GM19397 (cell line): ENCODE results near the gene PAX5.

Experiments
- ATAC-seq: cut with Tn5 transposase; IDR thresholded peaks from one replicate; pipeline ENCODE4 v1.9.1; 2021; ENCODE audit warnings: mild to moderate bottlenecking, moderate library complexity; ENCODE audit not compliant: unreplicated experiment

Gene PAX5

DNA sequence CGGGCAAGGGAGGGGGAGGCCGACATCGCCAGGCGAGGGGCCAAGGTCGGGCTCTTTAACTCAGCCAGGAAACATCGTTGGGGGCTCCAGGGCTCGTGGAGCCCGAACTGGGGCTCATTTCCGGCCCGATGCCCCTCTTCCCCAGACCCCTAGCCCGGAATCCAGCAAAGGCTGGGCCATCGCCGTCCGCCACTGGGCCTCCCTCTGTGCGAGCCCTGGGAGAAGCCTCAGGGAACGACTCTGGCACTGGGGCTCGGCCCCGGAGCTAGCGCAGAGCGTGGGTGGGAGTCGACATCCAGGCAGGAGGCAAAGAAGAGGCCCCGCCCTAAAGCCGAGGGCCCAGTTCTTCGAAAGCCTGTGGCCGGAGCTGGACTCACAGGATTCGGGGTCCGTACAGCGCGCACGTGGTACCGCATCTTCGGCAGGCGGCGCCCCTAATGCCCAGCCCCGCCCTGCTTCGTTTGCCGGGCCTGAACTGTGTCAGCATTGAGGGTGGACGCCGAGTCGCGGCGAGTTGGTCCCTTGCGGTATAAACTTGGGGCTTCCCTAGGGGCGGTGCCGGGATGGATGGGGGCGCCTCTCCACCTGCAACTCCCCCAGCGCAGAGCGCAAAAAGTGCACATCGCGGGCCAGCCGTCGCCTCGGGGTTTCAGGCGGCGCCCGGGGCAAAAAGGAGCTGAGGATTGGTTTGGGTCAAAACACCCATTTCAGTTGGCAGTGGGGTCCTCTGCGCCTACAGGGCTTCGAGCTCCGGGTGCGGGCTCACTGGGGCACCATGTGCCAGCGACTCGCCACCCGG lies 3.6 kb upstream of the PAX5 start:
- ATAC-seq = peak; percentile 10

DNA sequence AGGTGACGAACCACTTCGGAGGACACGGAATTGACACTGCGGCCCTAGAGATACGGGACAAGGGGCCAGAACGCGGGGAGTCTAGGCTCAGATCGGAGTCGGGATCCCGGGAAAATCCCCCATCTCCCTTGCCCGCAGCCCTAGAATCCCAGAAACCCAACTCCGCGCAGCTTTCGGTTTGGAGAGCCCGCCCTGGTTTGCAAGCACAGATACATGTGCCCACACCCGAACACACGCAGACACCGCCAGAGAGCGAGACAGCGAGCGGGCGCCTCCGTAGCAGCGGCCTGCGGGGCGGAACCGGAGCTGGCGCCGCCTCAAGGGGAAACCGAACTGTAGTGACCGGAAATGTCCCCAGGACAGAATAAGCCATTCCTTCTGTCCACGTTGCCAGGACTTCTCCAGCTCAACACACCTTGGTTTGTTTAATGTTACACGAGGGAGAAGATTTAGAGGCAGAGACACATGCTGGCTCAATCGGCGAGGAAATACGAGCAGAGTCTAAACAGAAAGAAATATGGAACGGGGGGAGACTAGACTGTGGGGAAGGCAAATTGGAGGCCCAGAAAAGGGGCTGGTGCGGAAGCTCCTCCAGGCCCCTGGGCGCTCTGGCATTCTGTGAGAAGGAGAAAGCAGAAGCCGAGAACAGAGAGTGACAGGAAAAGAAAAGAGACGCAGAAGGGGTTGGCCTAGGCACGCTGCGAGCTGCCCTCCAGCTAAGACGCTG lies 2.9 kb upstream of the PAX5 start:
- peak; percentile 27 for ATAC-seq

DNA sequence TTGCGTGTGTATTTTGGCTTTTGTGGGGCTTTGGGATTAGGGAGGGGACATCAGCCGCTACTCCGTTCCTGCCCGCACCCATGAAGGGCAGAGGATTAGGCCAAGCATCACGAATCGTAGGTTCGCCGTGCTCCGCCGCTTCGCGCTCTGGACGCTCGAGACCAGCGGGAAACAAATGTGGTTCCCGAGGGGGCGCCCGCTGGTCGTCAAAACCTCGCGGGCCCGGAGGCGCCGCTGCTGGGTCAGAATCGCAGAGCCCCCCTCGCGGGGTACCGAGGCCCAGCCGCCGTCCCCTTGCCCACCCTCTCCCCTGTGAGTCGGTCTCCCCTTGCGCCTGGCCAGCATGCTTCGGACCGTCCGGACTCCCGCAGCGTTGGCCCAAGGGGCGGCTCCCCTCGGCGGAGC lies 2.3 kb upstream of the PAX5 start:
- ATAC-seq = peak; percentile 7

GRCh38 chr9:37035648-37036370 lies 1.7 kb upstream of the PAX5 start:
- no peak for ATAC-seq

- ATAC-seq = no peak
These were observed 1.0 kb upstream of the PAX5 start for GRCh38 chr9:37034938-37035647.

GRCh38 chr9:37034305-37034937 lies 353 bp upstream of the PAX5 start:
- no peak for ATAC-seq

DNA sequence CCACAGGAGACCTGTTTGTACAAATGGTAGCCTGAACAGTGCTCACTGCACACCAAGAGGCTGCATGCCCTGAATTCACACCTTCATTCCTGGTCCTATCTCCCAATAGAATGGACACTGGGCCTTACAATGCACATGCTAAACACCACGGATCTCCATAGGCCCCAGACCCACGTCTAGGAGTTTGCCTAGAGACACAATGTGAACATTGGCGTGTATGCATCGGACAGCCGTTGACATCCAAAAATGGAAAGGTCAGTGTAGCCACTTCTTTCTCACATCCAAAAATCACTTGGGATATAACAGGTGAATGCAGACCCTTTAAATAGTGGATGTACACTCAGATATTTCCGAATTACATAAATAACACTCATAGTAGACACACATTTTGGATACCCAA lies 927 bp downstream of the PAX5 start:
- no peak for ATAC-seq

DNA sequence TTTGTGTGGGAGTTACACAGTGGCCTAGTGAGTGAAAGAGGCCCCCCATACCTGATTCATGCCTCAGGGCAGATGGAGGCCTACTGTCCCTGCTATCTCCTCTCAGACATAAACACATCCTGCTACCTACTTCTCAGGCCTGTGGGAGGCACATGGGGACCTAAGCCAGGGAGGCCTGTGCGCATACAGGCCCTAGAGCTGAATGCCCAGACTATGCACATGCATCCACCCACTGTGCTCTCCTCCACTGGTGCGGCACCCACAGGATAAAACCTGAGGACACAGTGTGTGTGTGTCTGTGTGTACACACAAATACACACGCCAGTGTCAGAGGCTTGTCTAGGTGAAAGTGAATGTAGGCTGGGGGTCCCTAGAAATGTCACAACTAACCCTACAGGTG lies 1.4 kb downstream of the PAX5 start:
- no peak for ATAC-seq

DNA sequence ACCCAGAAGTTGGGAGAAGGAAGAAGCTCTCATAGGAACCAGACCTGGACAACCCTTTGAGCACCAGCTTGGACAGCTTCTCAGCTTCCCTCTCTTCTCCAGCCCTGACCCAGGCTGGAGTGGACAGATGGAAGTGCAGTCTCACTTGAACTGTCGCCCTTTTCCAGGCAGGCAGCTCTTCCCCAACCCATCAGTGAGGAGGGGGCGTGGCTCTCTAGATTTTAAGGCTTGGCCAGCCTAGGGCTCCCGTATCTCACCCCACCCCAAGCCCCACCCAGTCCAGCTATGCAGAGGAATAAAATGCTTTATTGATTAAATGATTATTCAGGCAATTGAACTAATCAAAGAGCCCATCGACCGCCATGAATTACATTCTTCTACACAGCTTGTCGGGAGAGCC lies 2.2 kb downstream of the PAX5 start:
- ATAC-seq = no peak

DNA sequence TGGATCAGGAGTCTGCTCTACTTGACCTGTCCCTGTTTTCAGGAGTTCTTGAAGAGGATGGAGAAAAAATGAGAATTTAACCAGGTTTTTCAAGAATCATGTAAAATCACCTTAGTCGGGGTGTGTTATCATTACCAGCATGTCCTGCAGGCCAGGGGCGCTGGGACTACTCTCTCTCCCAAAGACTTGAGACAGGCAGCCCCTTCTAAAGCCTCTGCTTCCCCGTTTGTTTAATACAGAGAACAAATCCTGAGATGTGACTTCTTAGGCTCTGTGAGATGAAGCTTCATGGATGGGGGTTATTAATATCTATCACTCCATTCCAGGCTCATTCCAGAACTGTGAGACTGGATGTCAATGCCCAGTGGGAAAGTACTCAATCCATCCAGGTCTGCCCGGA lies 3.0 kb downstream of the PAX5 start:
- ATAC-seq = no peak

DNA sequence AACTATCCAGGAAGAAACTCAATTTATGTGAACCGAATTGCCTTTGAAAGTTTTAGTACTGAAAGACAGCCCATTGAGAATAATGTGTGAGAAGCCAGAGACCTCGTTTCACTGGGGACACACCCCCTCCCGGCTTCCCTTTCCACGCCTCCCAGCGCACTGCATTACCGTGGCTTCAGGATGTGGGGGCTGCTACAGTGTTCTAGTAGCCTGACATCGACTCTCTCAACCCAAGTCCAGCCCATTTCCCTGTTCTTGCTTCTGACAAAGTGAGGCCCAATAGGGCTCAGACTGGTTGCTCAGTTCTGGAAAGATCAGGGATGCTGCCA lies 3.5 kb downstream of the PAX5 start:
- no peak for ATAC-seq

DNA sequence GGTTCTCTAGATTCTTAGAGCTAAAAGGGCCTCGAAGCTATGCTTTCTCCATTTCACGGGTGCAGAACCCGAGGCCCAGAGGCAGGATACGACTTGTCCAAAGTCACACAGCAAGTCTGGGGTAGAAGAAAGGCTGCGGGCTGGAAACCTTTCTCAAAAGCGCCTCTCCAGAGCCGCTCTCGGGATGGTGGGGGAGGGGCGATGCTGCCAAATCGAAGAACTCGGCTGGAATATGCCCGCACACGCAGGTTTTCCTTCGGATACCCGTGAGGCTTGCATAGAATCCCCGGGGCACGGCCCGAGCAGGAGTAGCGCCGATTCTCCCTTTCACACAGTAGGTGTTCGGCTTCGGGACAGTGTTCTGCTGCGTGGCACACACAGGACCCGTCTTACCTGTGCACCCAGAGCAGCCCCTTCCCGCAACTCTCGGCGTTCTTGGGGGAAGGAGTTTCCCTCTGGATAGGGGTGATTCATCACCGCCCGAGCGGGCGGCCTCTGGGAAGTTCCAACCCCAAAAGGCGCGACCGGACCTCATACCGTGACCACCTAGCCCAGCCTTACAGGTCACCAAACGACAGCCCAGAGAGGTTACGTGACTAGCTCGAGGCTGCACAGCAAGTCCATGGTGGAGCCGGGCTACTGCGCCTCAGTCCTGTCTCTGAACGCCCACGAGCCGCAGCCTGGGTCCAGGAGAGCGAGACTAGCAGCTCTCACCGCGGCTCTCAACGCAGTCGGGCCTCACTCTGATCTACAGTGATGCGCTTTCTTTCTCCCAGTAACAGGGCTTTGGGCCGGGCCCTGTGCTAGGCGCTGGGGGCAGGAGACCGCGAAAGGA lies 4.1 kb downstream of the PAX5 start:
- ATAC-seq = no peak

- ATAC-seq = no peak
These were observed 4.7 kb downstream of the PAX5 start for GRCh38 chr9:37029304-37029775.

DNA sequence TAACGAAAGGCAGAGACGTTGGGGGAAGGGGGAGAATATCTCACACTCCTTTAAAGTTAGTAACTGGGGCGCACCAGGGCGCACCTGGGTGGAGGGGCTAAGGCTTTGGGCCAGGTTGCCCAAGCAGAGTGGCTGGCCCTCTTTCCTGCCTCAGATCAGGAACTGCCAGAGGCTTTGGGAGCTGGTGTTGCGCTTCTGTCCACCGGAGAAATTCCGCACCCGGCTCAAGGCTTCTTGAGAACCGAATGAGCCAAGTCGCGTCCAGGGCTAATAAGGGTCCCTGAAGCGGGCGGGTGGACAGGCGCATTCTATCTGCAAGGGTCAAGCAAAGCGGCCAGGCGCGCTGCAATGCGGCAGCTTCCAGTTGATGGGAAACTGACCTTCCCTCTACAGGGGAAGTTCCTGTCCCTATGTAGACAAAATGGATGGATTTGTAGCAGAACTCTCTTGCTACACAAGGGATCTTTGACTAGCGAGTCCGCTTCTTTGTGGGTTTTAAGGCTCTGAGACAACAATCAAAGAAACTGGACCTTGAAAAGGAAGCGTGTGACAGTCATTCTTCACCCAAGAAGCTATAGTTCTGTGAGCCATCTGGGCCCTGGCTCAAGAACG lies 5.5 kb downstream of the PAX5 start:
- ATAC-seq = no peak

DNA sequence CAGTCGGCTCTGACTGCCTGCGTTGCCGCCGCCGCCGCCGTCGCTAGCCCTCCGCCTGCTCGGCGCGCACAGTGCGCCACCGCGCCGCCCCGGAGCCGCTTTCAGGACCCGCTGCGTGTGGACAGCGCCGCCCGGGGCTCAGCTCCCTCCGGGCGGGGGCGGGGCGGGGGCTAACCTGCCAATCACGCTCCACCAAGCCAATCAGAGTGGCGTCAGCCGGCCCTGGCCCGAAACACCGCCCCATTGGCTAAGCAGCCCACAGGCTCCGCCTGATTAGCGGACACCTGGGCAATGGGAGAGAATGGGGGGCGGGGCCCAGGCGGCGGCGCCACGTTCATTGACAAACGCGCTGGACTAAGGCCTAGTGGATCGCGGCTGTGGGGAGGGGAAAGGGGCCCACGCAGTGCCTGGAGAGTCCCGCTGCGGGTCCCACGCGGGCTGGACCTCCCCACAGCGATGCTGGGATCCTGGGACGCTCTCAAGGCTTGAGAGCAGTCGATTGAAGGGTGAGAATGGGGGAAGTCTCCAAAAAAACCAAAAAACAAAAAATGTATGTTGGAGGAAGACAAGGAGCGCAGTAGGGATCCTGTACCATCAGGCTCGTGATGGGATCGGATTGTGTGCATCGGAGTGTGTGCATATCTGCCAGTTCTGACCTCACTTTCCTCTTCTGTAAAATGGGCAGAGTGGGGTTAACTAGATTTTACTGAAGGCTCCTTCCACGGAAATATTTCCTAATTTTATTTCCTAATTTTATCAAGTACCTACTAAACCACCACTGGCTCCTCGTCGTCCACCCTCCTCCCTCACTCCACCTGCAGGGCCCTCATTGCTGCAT lies 6.3 kb downstream of the PAX5 start:
- ATAC-seq = peak; percentile 72

DNA sequence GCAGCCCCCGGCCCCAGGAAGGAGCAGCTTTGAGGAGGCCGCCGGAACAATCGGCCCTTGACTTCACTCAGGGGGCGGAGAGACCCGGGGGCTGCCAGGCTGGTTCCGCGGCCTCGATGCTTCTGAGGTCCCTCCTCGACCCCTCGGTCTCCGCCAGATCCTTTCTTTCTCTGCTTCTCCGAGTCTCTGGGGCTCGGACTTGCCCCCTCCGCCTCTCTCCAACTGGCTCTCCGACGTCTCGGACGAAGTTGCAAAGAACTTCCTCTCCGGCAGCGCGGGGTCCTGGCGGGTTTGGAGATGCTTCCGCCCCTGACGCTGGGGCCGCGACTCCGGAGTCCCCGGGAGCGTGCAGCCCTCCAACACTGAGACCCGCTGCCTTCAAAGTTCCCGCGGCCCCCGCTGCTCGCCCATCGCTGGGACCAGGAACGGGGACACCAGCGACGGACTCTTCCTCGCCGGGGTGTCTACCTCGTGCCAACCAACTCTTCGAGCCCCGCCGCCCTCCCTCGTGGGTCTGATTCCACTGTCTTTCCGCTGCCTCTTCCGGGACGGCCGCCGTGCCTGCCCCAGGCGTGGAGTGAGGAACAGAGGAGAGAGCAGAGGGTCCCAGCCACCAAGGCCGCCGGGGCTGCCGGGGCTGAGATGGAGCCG lies 7.0 kb downstream of the PAX5 start:
- ATAC-seq = no peak

DNA sequence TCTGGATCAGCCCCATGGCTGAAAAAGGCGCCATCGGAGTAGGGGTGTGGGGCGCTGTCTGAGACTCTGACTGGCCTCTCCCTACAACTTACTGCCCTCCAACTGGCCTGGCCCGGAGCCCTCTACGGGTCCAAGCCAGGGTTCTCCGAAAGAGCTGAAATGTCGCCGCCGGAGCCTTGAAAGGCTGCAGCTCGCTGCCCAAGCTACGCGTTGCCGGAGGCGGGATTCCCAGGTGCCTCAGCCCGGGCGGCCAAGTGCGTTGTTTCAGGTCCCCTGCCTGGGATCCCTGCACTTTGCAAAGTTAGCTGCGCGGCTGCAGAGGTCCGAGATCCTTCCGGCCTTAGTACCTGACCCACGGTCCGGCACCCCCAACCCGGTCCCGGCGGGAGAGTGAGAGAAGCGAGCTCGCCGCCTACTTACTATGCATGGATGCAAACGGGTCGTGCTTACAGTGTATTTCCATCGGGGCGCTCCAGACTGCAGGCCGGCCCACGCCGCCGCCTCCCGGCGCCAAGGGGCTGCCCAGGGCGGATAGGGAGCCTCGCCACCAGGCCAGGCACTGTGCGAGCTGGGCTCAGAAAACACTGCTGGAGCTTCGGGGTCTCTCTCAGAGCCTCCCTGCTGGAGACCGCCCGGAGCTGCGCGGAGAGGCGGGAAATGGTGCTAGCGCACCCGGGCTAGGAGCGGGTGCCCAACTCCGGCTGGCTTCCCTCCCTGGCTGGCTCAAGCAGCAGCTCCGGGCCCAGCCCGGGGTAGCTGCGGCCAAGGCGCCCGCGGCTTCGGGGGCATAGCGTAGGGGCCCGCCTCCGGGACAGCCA lies 7.7 kb downstream of the PAX5 start:
- ATAC-seq = no peak
